Karpas-422 (cell line): ENCODE measurements around the gene CACNA2D3. TPM values are rescaled to one million over a fixed set of nuclear protein-coding genes. Genes with fewer than 3 reads are reported as not detected.

Experiments used
- DNase-seq: peaks from one replicate; pipeline ENCODE4 v3.0.0-alpha.2; 2015
- H2AFZ ChIP-seq: fragments of 200-600 bp; sonication (generic); 2 replicates; pipeline ENCODE4 v1.6.1; 2014; ENCODE audit warnings: antibody characterized with exemption, low read length, mixed read lengths
- H3K27ac ChIP-seq: fragments of 200-600 bp; sonication (generic); 2 replicates; pipeline ENCODE4 v1.5.1; 2014; ENCODE audit warnings: mild to moderate bottlenecking, low read length, moderate library complexity
- H3K27me3 ChIP-seq: fragments of 200-600 bp; sonication (generic); 2 replicates; pipeline ENCODE4 v1.6.1; 2014; ENCODE audit warnings: low read length, mixed read lengths
- H3K36me3 ChIP-seq: fragments of 200-600 bp; sonication (generic); 2 replicates; pipeline ENCODE4 v1.6.1; 2014; ENCODE audit warnings: low read length, mixed read lengths; ENCODE audit not compliant: insufficient read depth
- H3K4me1 ChIP-seq: fragments of 200-600 bp; sonication (generic); 2 replicates; pipeline ENCODE4 v1.6.1; 2014; ENCODE audit warnings: mild to moderate bottlenecking, low read length, mixed read lengths
- H3K4me2 ChIP-seq: fragments of 200-600 bp; sonication (generic); 2 replicates; pipeline ENCODE4 v1.6.1; 2014; ENCODE audit warnings: low read length, low read depth, mild to moderate bottlenecking; ENCODE audit not compliant: poor library complexity, severe bottlenecking
- H3K4me3 ChIP-seq: fragments of 200-600 bp; sonication (generic); 2 replicates; pipeline ENCODE4 v1.5.1; 2014; ENCODE audit warnings: mild to moderate bottlenecking, antibody characterized with exemption, low read length, mixed read lengths
- H3K79me2 ChIP-seq: fragments of 200-600 bp; sonication (generic); 2 replicates; pipeline ENCODE4 v1.6.1; 2014; ENCODE audit warnings: mild to moderate bottlenecking, low read length, mixed read lengths
- H3K9ac ChIP-seq: fragments of 200-600 bp; sonication (generic); 2 replicates; pipeline ENCODE4 v1.6.0; 2014; ENCODE audit warnings: low read length
- H3K9me2 ChIP-seq: fragments of 200-600 bp; sonication (generic), shearing (Covaris generic); replicated peaks from 2 replicates; pipeline ENCODE4 v1.6.0; 2014; ENCODE audit warnings: mild to moderate bottlenecking, low read length, moderate library complexity; ENCODE audit not compliant: insufficient read depth
- H3K9me3 ChIP-seq: fragments of 300-700, 200-600 bp; sonication (generic); 2 replicates; pipeline ENCODE4 v1.6.1; 2014; ENCODE audit warnings: low read length, mixed read lengths
- H4K20me1 ChIP-seq: fragments of 200-600 bp; sonication (generic); 2 replicates; pipeline ENCODE4 v1.6.1; 2014; ENCODE audit warnings: mild to moderate bottlenecking, antibody characterized with exemption, low read length, low read depth; ENCODE audit not compliant: insufficient read depth
- total RNA-seq: library from RNA; depleted of rRNA; stranded (reverse); fragments of >200 nt; shearing (Covaris generic); gene quantifications from 2 replicates; pipeline ENCODE4 v1.2.3, GENCODE V29; 2014; ENCODE audit warnings: low replicate concordance

CACNA2D3 gene
- total RNA-seq, 1 experiment from 2014 or later: not detected

- H3K27me3 ChIP-seq: no peaks in the 10 kb centered on the region
- H3K36me3 ChIP-seq: no peaks in the 10 kb centered on the region
- H3K4me1 ChIP-seq: no peaks in the 10 kb centered on the region
- no peaks in the 10 kb centered on the region for H4K20me1 ChIP-seq
- H3K4me3 ChIP-seq: no peak overlapping the region
- no peak overlapping the region for H2AFZ ChIP-seq
- H3K9me3 ChIP-seq: no peaks in the 10 kb centered on the region
- H3K4me2 ChIP-seq: no peak overlapping the region
- no peaks in the 10 kb centered on the region for H3K79me2 ChIP-seq
- H3K9me2 ChIP-seq: no peaks in the 10 kb centered on the region
- H3K27ac ChIP-seq: no peak overlapping the region
- no peak overlapping the region for H3K9ac ChIP-seq
- no peak for DNase-seq
Measured at GRCh38 chr3:54213907-54214306, 91.6 kb downstream of the CACNA2D3 start.

- H4K20me1 ChIP-seq: no peaks in the 10 kb centered on the region
- H3K36me3 ChIP-seq: no peaks in the 10 kb centered on the region
- no peaks in the 10 kb centered on the region for H3K27me3 ChIP-seq
- H3K9me3 ChIP-seq: no peaks in the 10 kb centered on the region
- no peak overlapping the region for H3K4me3 ChIP-seq
- no peak overlapping the region for H3K9ac ChIP-seq
- DNase-seq: no peak
- no peak overlapping the region for H3K27ac ChIP-seq
- H3K4me2 ChIP-seq: no peak overlapping the region
- no peaks in the 10 kb centered on the region for H3K9me2 ChIP-seq
- no peaks in the 10 kb centered on the region for H3K4me1 ChIP-seq
- H3K79me2 ChIP-seq: no peaks in the 10 kb centered on the region
- H2AFZ ChIP-seq: no peak overlapping the region
Measured at GRCh38 chr3:54214845-54215244, 92.5 kb downstream of the CACNA2D3 start.

- Histone ChIP-seq H3K36me3 (no peaks in the 10 kb centered on the region), H3K27ac (no peak overlapping the region), H3K9me2 (no peaks in the 10 kb centered on the region), H3K9ac (no peak overlapping the region), H3K9me3 (no peaks in the 10 kb centered on the region), H3K4me1 (no peaks in the 10 kb centered on the region), H4K20me1 (no peaks in the 10 kb centered on the region), H2AFZ (no peak overlapping the region), H3K79me2 (no peaks in the 10 kb centered on the region), H3K27me3 (no peaks in the 10 kb centered on the region), H3K4me2 (no peak overlapping the region), H3K4me3 (no peak overlapping the region)
- no peak for DNase-seq
Measured at GRCh38 chr3:54215521-54215920, 93.2 kb downstream of the CACNA2D3 start.

GRCh38 chr3:54217828-54218227 lies 95.5 kb downstream of the CACNA2D3 start:
- no peaks in the 10 kb centered on the region for H3K36me3 ChIP-seq
- no peak overlapping the region for H3K4me3 ChIP-seq
- H3K9me2 ChIP-seq: no peaks in the 10 kb centered on the region
- no peaks in the 10 kb centered on the region for H3K9me3 ChIP-seq
- no peaks in the 10 kb centered on the region for H3K4me1 ChIP-seq
- no peak overlapping the region for H2AFZ ChIP-seq
- no peak for DNase-seq
- no peak overlapping the region for H3K4me2 ChIP-seq
- no peaks in the 10 kb centered on the region for H3K79me2 ChIP-seq
- no peak overlapping the region for H3K27ac ChIP-seq
- H4K20me1 ChIP-seq: no peaks in the 10 kb centered on the region
- no peaks in the 10 kb centered on the region for H3K27me3 ChIP-seq
- H3K9ac ChIP-seq: no peak overlapping the region

GRCh38 chr3:54222316-54222715 lies 100.0 kb downstream of the CACNA2D3 start:
- no peak for DNase-seq
- H3K4me2 ChIP-seq: no peak overlapping the region

GRCh38 chr3:54223063-54223462 lies 100.7 kb downstream of the CACNA2D3 start:
- no peaks in the 10 kb centered on the region for H3K27me3 ChIP-seq
- no peaks in the 10 kb centered on the region for H3K4me1 ChIP-seq
- H3K9ac ChIP-seq: no peak overlapping the region
- no peaks in the 10 kb centered on the region for H3K9me2 ChIP-seq
- H3K36me3 ChIP-seq: no peaks in the 10 kb centered on the region
- no peak overlapping the region for H3K4me2 ChIP-seq
- no peak overlapping the region for H3K27ac ChIP-seq
- no peak for DNase-seq
- no peak overlapping the region for H2AFZ ChIP-seq
- no peaks in the 10 kb centered on the region for H3K79me2 ChIP-seq
- H3K4me3 ChIP-seq: no peak overlapping the region
- H4K20me1 ChIP-seq: no peaks in the 10 kb centered on the region
- no peaks in the 10 kb centered on the region for H3K9me3 ChIP-seq

More at GRCh38 chr3:54222316-54222715, 100.0 kb downstream of the CACNA2D3 start:
- no peaks in the 10 kb centered on the region for H3K27me3 ChIP-seq
- H3K9ac ChIP-seq: no peak overlapping the region
- no peak overlapping the region for H2AFZ ChIP-seq
- no peaks in the 10 kb centered on the region for H3K9me3 ChIP-seq
- no peaks in the 10 kb centered on the region for H4K20me1 ChIP-seq
- no peaks in the 10 kb centered on the region for H3K9me2 ChIP-seq
- no peaks in the 10 kb centered on the region for H3K36me3 ChIP-seq
- no peak overlapping the region for H3K27ac ChIP-seq
- H3K79me2 ChIP-seq: no peaks in the 10 kb centered on the region
- no peaks in the 10 kb centered on the region for H3K4me1 ChIP-seq
- H3K4me3 ChIP-seq: no peak overlapping the region

- H3K9me3 ChIP-seq: no peaks in the 10 kb centered on the region
- DNase-seq: no peak
- H4K20me1 ChIP-seq: no peaks in the 10 kb centered on the region
- no peaks in the 10 kb centered on the region for H3K79me2 ChIP-seq
- H3K9me2 ChIP-seq: no peaks in the 10 kb centered on the region
- no peak overlapping the region for H3K9ac ChIP-seq
- H3K36me3 ChIP-seq: no peaks in the 10 kb centered on the region
- no peak overlapping the region for H3K4me2 ChIP-seq
- H3K27ac ChIP-seq: no peak overlapping the region
- H3K4me3 ChIP-seq: no peak overlapping the region
- H2AFZ ChIP-seq: no peak overlapping the region
- no peaks in the 10 kb centered on the region for H3K27me3 ChIP-seq
- no peaks in the 10 kb centered on the region for H3K4me1 ChIP-seq
Measured at GRCh38 chr3:54225841-54226528, 103.6 kb downstream of the CACNA2D3 start.

GRCh38 chr3:54228806-54229205 lies 106.5 kb downstream of the CACNA2D3 start:
- H3K9me3 ChIP-seq: no peaks in the 10 kb centered on the region
- H3K79me2 ChIP-seq: no peaks in the 10 kb centered on the region
- no peak overlapping the region for H3K9ac ChIP-seq
- no peak for DNase-seq
- no peaks in the 10 kb centered on the region for H3K36me3 ChIP-seq
- no peak overlapping the region for H3K27ac ChIP-seq
- H3K4me2 ChIP-seq: no peak overlapping the region
- no peaks in the 10 kb centered on the region for H4K20me1 ChIP-seq
- no peak overlapping the region for H3K4me3 ChIP-seq
- no peaks in the 10 kb centered on the region for H3K9me2 ChIP-seq
- H2AFZ ChIP-seq: no peak overlapping the region
- no peaks in the 10 kb centered on the region for H3K4me1 ChIP-seq
- H3K27me3 ChIP-seq: no peaks in the 10 kb centered on the region
